Mammary epithelial cell (primary cell): ENCODE results near the gene IPCEF1.

Experiments used
- CTCF ChIP-seq, 2 donors: IDR thresholded peaks in 1 of 2; conservative IDR thresholded peaks in 1 of 2; 2 replicates each; pipeline ENCODE4 v1.5.1; 2011 to 2012; ENCODE audit warnings: inconsistent platforms in 2 of 2, low read length in 2 of 2, mild to moderate bottlenecking in 2 of 2, control low read depth in 1 of 2, low read depth in 1 of 2; ENCODE audit not compliant: insufficient read depth in 1 of 2; ENCODE audit errors: extremely low read depth in 1 of 2
- EZH2 ChIP-seq: IDR thresholded peaks from 2 replicates; pipeline ENCODE4 v1.6.1; 2012; ENCODE audit warnings: low read length, inconsistent platforms, borderline replicate concordance

DNA sequence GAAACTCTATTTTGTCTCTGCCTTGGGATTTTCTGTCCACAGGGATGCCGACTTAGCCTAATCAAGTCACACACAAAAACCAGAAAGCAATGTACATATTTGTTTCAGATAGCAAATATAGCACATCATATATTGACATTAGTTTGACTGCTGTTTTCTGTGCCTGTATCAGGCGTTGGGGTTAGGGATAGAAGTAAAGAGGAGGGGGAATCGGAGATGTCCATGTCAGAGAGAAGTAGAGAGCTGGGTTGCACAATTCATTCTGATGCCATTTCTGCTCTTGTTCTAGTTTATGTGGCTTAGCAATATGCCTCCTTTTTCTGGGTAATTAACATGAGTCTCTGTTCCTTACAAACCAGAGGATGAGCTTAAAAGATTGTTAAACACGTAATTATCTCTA, 14.7 kb upstream of the IPCEF1 start:
- TF ChIP-seq CTCF (conservative IDR thresholded peaks at IDR 0.05 in 1 of 2, IDR thresholded peaks at IDR 0.05 in 1 of 2; ENCODE audit: extremely low read depth in 1 of 2, insufficient read depth in 1 of 2, low read depth in 1 of 2, low read length in 2 of 2): no peak
- TF ChIP-seq EZH2: no peak
